Measurements from ENCODE around the gene ZNRF1. TPM values are rescaled to one million over a fixed set of nuclear protein-coding genes. Genes with fewer than 3 reads are reported as not detected.
A peak's percentile ranks its signal among the peaks of the same experiment; 100 is the strongest.

The ZNRF1 gene
- total RNA-seq, 1 donor from 2014 or later = 10.8 TPM

GRCh38 chr16:75102595-75102994 is 103.8 kb downstream of the ZNRF1 start:
- Histone ChIP-seq H3K27me3 (ENCODE audit: control insufficient read depth, insufficient read depth, low read length) (no peaks in the 10 kb centered on the region), H3K4me3 (ENCODE audit: low read depth, low read length) (no peak overlapping the region), H3K36me3 (ENCODE audit: control insufficient read depth, insufficient read depth, low read length) (peaks cover 6% of the 10 kb centered on the region)
- TF ChIP-seq CTCF (IDR thresholded peaks at IDR 0.05; ENCODE audit: insufficient read depth, low read length, severe bottlenecking) = no peak
- DNase-seq (ENCODE audit: low read depth) (no peak), FAIRE-seq (no peak)

GRCh38 chr16:75103994-75104393 is 105.2 kb downstream of the ZNRF1 start:
- FAIRE-seq (peak; percentile 87), DNase-seq (ENCODE audit: low read depth) (no peak)
- TF ChIP-seq CTCF (IDR thresholded peaks at IDR 0.05; ENCODE audit: insufficient read depth, low read length, severe bottlenecking) = no peak
- H3K36me3 ChIP-seq (ENCODE audit: control insufficient read depth, insufficient read depth, low read length) = peaks cover 6% of the 10 kb centered on the region
- no peaks in the 10 kb centered on the region for H3K27me3 ChIP-seq (ENCODE audit: control insufficient read depth, insufficient read depth, low read length)
- no peak overlapping the region for H3K4me3 ChIP-seq (ENCODE audit: low read depth, low read length)

- Histone ChIP-seq H3K27me3 (ENCODE audit: control insufficient read depth, insufficient read depth, low read length) (no peaks in the 10 kb centered on the region), H3K4me3 (ENCODE audit: low read depth, low read length) (no peak overlapping the region), H3K36me3 (ENCODE audit: control insufficient read depth, insufficient read depth, low read length) (peaks cover 6% of the 10 kb centered on the region)
- FAIRE-seq (no peak), DNase-seq (ENCODE audit: low read depth) (no peak)
- TF ChIP-seq CTCF (IDR thresholded peaks at IDR 0.05; ENCODE audit: insufficient read depth, low read length, severe bottlenecking) = no peak
Observed at GRCh38 chr16:75104836-75105235, 106.0 kb downstream of the ZNRF1 start.

- Histone ChIP-seq H3K4me3 (ENCODE audit: low read depth, low read length) (no peak overlapping the region), H3K36me3 (ENCODE audit: control insufficient read depth, insufficient read depth, low read length) (peaks cover 6% of the 10 kb centered on the region), H3K27me3 (ENCODE audit: control insufficient read depth, insufficient read depth, low read length) (no peaks in the 10 kb centered on the region)
- no peak for FAIRE-seq
- DNase-seq (ENCODE audit: low read depth) = no peak
- no peak for TF ChIP-seq CTCF (IDR thresholded peaks at IDR 0.05; ENCODE audit: insufficient read depth, low read length, severe bottlenecking)
Observed at GRCh38 chr16:75105306-75106061, 106.7 kb downstream of the ZNRF1 start.

- no peak for FAIRE-seq
- H3K27me3 ChIP-seq (ENCODE audit: control insufficient read depth, insufficient read depth, low read length) = no peaks in the 10 kb centered on the region
- peaks cover 6% of the 10 kb centered on the region for H3K36me3 ChIP-seq (ENCODE audit: control insufficient read depth, insufficient read depth, low read length)
- no peak overlapping the region for H3K4me3 ChIP-seq (ENCODE audit: low read depth, low read length)
- DNase-seq (ENCODE audit: low read depth) = no peak
- TF ChIP-seq CTCF (IDR thresholded peaks at IDR 0.05; ENCODE audit: insufficient read depth, low read length, severe bottlenecking) = no peak
Observed at GRCh38 chr16:75106351-75107274, 107.8 kb downstream of the ZNRF1 start.

All from bronchial epithelial cell (primary cell).